RKO (cell line): ENCODE data around the gene PLD6.

Experiments
- DNase-seq: peaks from one replicate; pipeline ENCODE4 v3.0.0-alpha.2; 2016; ENCODE audit warnings: low spot score

PLD6 gene

GRCh38 chr17:17153709-17154108 is 52.4 kb downstream of the PLD6 start:
- no peak for DNase-seq

- no peak for DNase-seq
These were observed 53.1 kb downstream of the PLD6 start for GRCh38 chr17:17153071-17153470.

- no peak for DNase-seq
These were observed 53.7 kb downstream of the PLD6 start for GRCh38 chr17:17152385-17152784.

- peak; percentile 29 for DNase-seq
These were observed 54.2 kb downstream of the PLD6 start for GRCh38 chr17:17151962-17152361.

- no peak for DNase-seq
These were observed 54.6 kb downstream of the PLD6 start for GRCh38 chr17:17151541-17151940.

GRCh38 chr17:17151055-17151454 is 55.1 kb downstream of the PLD6 start:
- no peak for DNase-seq
